ENCODE measurements around the gene DDX54. TPM values are rescaled to one million over a fixed set of nuclear protein-coding genes. Genes with fewer than 3 reads are reported as not detected.

Gene DDX54
- total RNA-seq, 1 donor from 2014 or later = 36.9 TPM

DNA sequence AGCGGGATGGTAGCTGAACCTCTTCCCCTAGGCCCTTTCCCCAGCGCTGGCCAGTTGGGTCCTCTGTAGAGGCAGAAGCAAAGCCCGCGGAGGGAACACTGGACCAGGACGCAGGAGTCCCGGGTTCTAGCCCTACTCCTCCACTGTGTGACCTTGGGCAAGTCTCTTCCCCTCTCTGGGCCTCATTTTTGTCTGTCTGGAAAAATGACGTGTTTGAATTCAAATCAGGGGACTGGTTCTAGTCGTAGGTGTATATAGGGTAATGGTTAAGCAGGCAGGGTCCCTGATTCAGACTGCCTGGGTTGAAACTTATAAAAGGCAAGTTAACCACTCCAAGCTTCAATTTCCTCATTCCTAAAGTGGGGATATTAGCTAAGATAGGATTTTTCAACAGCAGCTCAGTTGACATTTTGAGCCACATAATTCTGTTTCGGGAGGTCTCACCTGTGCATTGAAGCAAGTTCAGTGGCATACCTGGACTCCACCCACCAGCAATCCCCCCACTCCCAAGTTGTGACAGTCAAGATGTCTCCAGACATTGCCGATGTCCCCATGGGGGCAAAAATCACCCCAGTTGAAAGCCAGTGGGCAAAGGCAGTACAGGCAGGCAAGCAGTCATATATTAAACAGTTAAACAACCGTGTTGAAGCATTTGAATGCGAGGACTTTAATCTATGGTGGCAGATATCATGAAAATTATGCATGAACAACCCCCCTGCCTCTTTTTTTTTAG, 36.9 kb upstream of the DDX54 start:
- H3K27ac ChIP-seq = no peak overlapping the region
- TF ChIP-seq EZH2phosphoT487 (IDR thresholded peaks at IDR 0.05) (no peak), EZH2 (IDR thresholded peaks at IDR 0.05) (no peak)
- TF ChIP-seq, protein P1, sequence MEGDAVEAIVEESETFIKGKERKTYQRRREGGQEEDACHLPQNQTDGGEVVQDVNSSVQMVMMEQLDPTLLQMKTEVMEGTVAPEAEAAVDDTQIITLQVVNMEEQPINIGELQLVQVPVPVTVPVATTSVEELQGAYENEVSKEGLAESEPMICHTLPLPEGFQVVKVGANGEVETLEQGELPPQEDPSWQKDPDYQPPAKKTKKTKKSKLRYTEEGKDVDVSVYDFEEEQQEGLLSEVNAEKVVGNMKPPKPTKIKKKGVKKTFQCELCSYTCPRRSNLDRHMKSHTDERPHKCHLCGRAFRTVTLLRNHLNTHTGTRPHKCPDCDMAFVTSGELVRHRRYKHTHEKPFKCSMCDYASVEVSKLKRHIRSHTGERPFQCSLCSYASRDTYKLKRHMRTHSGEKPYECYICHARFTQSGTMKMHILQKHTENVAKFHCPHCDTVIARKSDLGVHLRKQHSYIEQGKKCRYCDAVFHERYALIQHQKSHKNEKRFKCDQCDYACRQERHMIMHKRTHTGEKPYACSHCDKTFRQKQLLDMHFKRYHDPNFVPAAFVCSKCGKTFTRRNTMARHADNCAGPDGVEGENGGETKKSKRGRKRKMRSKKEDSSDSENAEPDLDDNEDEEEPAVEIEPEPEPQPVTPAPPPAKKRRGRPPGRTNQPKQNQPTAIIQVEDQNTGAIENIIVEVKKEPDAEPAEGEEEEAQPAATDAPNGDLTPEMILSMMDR (IDR thresholded peaks at IDR 0.05) = no peak

DNA sequence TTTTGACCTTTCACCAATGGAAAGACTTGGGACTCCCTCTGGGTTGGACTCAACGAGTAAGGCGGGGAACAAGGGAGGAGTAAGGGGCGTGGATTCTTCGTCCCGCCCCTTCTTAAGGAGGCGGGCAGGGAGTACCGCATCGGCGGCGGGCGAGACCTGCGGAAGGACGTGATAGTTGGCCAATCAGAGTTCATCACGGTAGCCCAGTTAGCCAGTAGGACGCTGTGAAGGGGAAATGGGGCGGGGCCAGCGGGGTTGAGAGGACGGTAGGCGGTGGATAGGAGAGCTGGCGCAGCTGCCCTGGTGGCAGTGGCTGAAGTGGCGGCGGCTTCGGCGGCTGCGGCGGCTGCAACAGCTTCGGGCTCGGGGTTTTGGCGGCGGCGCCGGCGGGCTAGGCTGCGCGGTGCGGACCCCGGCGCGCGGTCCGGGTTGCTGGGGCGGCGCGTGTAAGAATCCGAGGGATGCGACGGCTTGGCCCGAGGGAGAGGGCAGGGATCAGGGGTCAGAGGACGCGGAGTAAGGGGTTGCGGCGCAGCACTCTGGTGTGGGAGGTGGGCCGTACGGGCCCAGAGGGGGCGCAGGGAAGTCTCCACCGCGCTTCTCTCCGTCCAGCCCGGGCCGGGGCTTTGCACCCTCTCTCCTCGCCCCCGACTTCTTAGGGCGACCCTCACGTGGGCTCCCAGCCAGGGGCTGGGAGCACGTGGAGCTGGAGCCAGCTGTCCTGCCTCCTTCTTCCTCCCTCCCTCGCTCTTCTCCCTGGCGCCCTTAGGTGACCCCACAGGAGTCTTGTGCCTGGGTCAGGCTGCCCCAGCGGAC, 36.1 kb upstream of the DDX54 start, which contains the start of gene TPCN1:
Gene TPCN1 (plus strand): TSS at position 284 of the 816 bp plus-strand sequence. CDS start 5,389 bp downstream, outside the sequence.
- TF ChIP-seq, protein P1 (IDR thresholded peaks at IDR 0.05) = peak; percentile 19
- TF ChIP-seq EZH2phosphoT487 (IDR thresholded peaks at IDR 0.05) = no peak
- H3K4me1 Mint-ChIP-seq = peaks cover 25% of the 10 kb centered on the region
- Histone ChIP-seq H4K20me1 (ENCODE audit: low read depth) (no peaks in the 10 kb centered on the region), H3K27ac (no peak within 1 kb of the TSS), H3K79me2 (ENCODE audit: low read depth) (peaks cover 6% of the 10 kb centered on the region), H2AFZ (replicated peaks) (peak within 1 kb of the TSS; percentile 85), H3K9me3 (ENCODE audit: low read depth) (no peaks in the 10 kb centered on the region), H3F3A (ENCODE audit: low read depth) (peaks cover 9% of the 10 kb centered on the region), H3K4me1 (no peaks in the 10 kb centered on the region), H3K36me3 (no peaks in the 10 kb centered on the region), H3K4me3 (peak within 1 kb of the TSS; percentile 78), H3K9ac (peak within 1 kb of the TSS; percentile 40), H3K27me3 (no peaks in the 10 kb centered on the region), H3K4me2 (peak within 1 kb of the TSS; percentile 92)
- peak; percentile 100 for DNase-seq (ENCODE audit: low spot score)
- H3K27me3 Mint-ChIP-seq (ENCODE audit: insufficient read depth, low read depth) = no peaks in the 10 kb centered on the region
- H3K4me3 Mint-ChIP-seq = peak within 1 kb of the TSS; percentile 91
- no peaks in the 10 kb centered on the region for H3K36me3 Mint-ChIP-seq
- H3K27ac Mint-ChIP-seq = peak within 1 kb of the TSS; percentile 51
- H3K9me3 Mint-ChIP-seq = no peaks in the 10 kb centered on the region

More for the DNA sequence above, 36.9 kb upstream of the DDX54 start:
- Histone ChIP-seq H3K27me3 (no peaks in the 10 kb centered on the region), H3K4me2 (peak overlapping the region; percentile 92), H3F3A (ENCODE audit: low read depth) (peaks cover 9% of the 10 kb centered on the region), H3K36me3 (no peaks in the 10 kb centered on the region), H3K4me3 (peak overlapping the region; percentile 78), H3K79me2 (ENCODE audit: low read depth) (peaks cover 6% of the 10 kb centered on the region), H2AFZ (replicated peaks) (peak overlapping the region; percentile 74), H3K9ac (peak overlapping the region; percentile 40), H3K9me3 (ENCODE audit: low read depth) (no peaks in the 10 kb centered on the region), H3K4me1 (no peaks in the 10 kb centered on the region), H4K20me1 (ENCODE audit: low read depth) (no peaks in the 10 kb centered on the region)
- H3K4me1 Mint-ChIP-seq = peaks cover 25% of the 10 kb centered on the region
- H3K9me3 Mint-ChIP-seq = no peaks in the 10 kb centered on the region
- H3K27ac Mint-ChIP-seq = no peak overlapping the region
- peak overlapping the region; percentile 91 for H3K4me3 Mint-ChIP-seq
- H3K36me3 Mint-ChIP-seq = no peaks in the 10 kb centered on the region
- DNase-seq (ENCODE audit: low spot score) = no peak
- H3K27me3 Mint-ChIP-seq (ENCODE audit: insufficient read depth, low read depth) = no peaks in the 10 kb centered on the region

DNA sequence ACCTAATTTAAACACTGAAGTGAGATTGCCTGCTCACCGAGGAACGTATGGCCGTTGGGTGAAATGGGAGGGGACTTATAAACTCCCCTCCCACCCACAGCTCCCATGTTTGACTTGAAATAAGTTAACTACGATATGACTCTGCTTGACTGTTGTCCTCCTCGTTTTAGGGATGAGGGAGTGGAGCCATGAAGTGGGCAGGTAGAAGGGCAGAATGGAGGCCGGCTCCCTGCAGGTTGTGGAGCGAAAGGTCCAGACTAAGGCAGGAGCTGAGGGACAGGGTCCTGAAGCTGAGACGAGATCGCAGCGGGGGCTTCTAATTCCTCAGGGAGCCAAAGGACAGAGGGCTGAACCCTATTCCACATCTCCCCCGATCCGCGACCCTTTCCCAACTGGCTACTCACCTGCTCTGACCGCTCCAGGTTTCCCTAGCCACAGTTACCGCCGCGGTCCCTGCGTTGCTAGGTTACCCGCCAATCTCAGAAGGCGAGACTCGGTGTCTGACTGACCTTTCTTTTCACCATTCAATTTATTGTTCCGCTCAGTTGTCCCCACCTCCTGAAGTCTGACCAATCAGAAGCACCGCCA, 35.4 kb upstream of the DDX54 start:
- no peaks in the 10 kb centered on the region for H3K9me3 Mint-ChIP-seq
- no peaks in the 10 kb centered on the region for H3K27me3 Mint-ChIP-seq (ENCODE audit: insufficient read depth, low read depth)
- Histone ChIP-seq H3K4me3 (peak overlapping the region; percentile 61), H3K4me2 (peak overlapping the region; percentile 78), H3K4me1 (no peaks in the 10 kb centered on the region), H3K9me3 (ENCODE audit: low read depth) (no peaks in the 10 kb centered on the region), H3K9ac (no peak overlapping the region), H3K27ac (no peak overlapping the region), H3K79me2 (ENCODE audit: low read depth) (peaks cover 6% of the 10 kb centered on the region), H3F3A (ENCODE audit: low read depth) (peaks cover 9% of the 10 kb centered on the region), H4K20me1 (ENCODE audit: low read depth) (no peaks in the 10 kb centered on the region), H3K36me3 (no peaks in the 10 kb centered on the region), H3K27me3 (no peaks in the 10 kb centered on the region), H2AFZ (replicated peaks) (peak overlapping the region; percentile 85)
- DNase-seq (ENCODE audit: low spot score) = no peak
- no peaks in the 10 kb centered on the region for H3K36me3 Mint-ChIP-seq
- peak overlapping the region; percentile 51 for H3K27ac Mint-ChIP-seq
- H3K4me1 Mint-ChIP-seq = peaks cover 25% of the 10 kb centered on the region
- peak overlapping the region; percentile 91 for H3K4me3 Mint-ChIP-seq
- no peak for TF ChIP-seq EZH2 (IDR thresholded peaks at IDR 0.05)
- TF ChIP-seq, protein P1 (IDR thresholded peaks at IDR 0.05) = no peak
- no peak for TF ChIP-seq EZH2phosphoT487 (IDR thresholded peaks at IDR 0.05)
